H9 (cell line): ENCODE data around the gene MAP4K1. TPM values are rescaled to one million over a fixed set of nuclear protein-coding genes. Genes with fewer than 3 reads are reported as not detected.

Source experiments
- DNase-seq: peaks from one replicate; pipeline ENCODE4 v3.0.0-alpha.2; 2017
- H2AFZ ChIP-seq: one replicate; pipeline ENCODE4 v1.6.1; 2013; ENCODE audit warnings: mild to moderate bottlenecking, low read length, control low read depth, moderate library complexity
- H2AK5ac ChIP-seq: 2 replicates; pipeline ENCODE4 v1.6.1; 2013; ENCODE audit warnings: low read length, control low read depth, mixed read lengths; ENCODE audit not compliant: insufficient read length
- H2BK120ac ChIP-seq: one replicate; pipeline ENCODE4 v1.6.1; 2013; ENCODE audit warnings: low read depth, mild to moderate bottlenecking, low read length, control low read depth, inconsistent platforms; ENCODE audit not compliant: poor library complexity, severe bottlenecking
- H2BK12ac ChIP-seq: 2 replicates; pipeline ENCODE4 v1.6.1; 2013; ENCODE audit warnings: low read length, control low read depth, mixed read lengths, low read depth; ENCODE audit not compliant: insufficient read length
- H2BK15ac ChIP-seq: 2 replicates; pipeline ENCODE4 v1.6.1; 2013; ENCODE audit warnings: low read depth, low read length, control low read depth
- H2BK20ac ChIP-seq: one replicate; pipeline ENCODE4 v1.6.1; 2013; ENCODE audit warnings: low read depth, mild to moderate bottlenecking, low read length, control low read depth, inconsistent platforms; ENCODE audit not compliant: poor library complexity, severe bottlenecking
- H2BK5ac ChIP-seq: 2 replicates; pipeline ENCODE4 v1.6.1; 2013; ENCODE audit warnings: low read length, control low read depth, mixed read lengths; ENCODE audit not compliant: insufficient read length
- H3K14ac ChIP-seq: 2 replicates; pipeline ENCODE4 v1.6.1; 2013; ENCODE audit warnings: low read length, control low read depth; ENCODE audit not compliant: insufficient read depth
- H3K18ac ChIP-seq: 2 replicates; pipeline ENCODE4 v1.6.1; 2013; ENCODE audit warnings: low read depth, mild to moderate bottlenecking, mixed read lengths, low read length, control low read depth; ENCODE audit not compliant: insufficient read length
- H3K23ac ChIP-seq: 2 replicates; pipeline ENCODE4 v1.6.1; 2013; ENCODE audit warnings: low read length, control low read depth, mixed read lengths, low read depth; ENCODE audit not compliant: insufficient read length
- H3K23me2 ChIP-seq: 2 replicates; pipeline ENCODE4 v1.6.1; 2013; ENCODE audit warnings: low read depth, mild to moderate bottlenecking, mixed read lengths, low read length, control low read depth; ENCODE audit not compliant: insufficient read length, poor library complexity, severe bottlenecking
- H3K27ac ChIP-seq: 2 replicates; pipeline ENCODE4 v1.5.1; 2013; ENCODE audit warnings: low read length, control low read depth, mixed read lengths, low read depth; ENCODE audit not compliant: insufficient read length
- H3K27me3 ChIP-seq: 2 replicates; pipeline ENCODE4 v1.6.1; 2013; ENCODE audit warnings: low read length, control low read depth, inconsistent platforms; ENCODE audit not compliant: insufficient read depth
- H3K4ac ChIP-seq: 2 replicates; pipeline ENCODE4 v1.6.1; 2013; ENCODE audit warnings: low read depth, mild to moderate bottlenecking, control low read depth, inconsistent platforms, low read length, moderate library complexity
- H3K4me1 ChIP-seq: 2 replicates; pipeline ENCODE4 v1.6.1; 2013; ENCODE audit warnings: low read length, control low read depth, inconsistent platforms; ENCODE audit not compliant: insufficient read depth
- H3K4me2 ChIP-seq: 2 replicates; pipeline ENCODE4 v1.6.1; 2013; ENCODE audit warnings: low read length, control low read depth, mixed read lengths; ENCODE audit not compliant: insufficient read length, insufficient read depth
- H3K56ac ChIP-seq: 2 replicates; pipeline ENCODE4 v1.6.1; 2013; ENCODE audit warnings: low read depth, mild to moderate bottlenecking, mixed read lengths, low read length, control low read depth; ENCODE audit not compliant: insufficient read length
- H3K79me1 ChIP-seq: 2 replicates; pipeline ENCODE4 v1.6.1; 2013; ENCODE audit warnings: low read depth, mild to moderate bottlenecking, moderate library complexity, low read length, control low read depth, inconsistent platforms; ENCODE audit not compliant: insufficient read depth, poor library complexity, severe bottlenecking
- H3K79me2 ChIP-seq: 2 replicates; pipeline ENCODE4 v1.6.1; 2013; ENCODE audit warnings: low read length, control low read depth, inconsistent platforms; ENCODE audit not compliant: insufficient read depth
- H3K9ac ChIP-seq: 2 replicates; pipeline ENCODE4 v1.6.1; 2013; ENCODE audit warnings: low read length, control low read depth, mixed read lengths; ENCODE audit not compliant: insufficient read length; ENCODE audit errors: extremely low read depth
- H3K9me3 ChIP-seq: one replicate; pipeline ENCODE4 v1.6.1; 2013; ENCODE audit warnings: low read depth, low read length, inconsistent platforms; ENCODE audit not compliant: control insufficient read depth
- H3T11ph ChIP-seq: one replicate; pipeline ENCODE4 v1.6.1; 2013; ENCODE audit warnings: mild to moderate bottlenecking, low read length, control low read depth, inconsistent platforms
- H4K20me1 ChIP-seq: one replicate; pipeline ENCODE4 v1.6.1; 2013; ENCODE audit not compliant: control insufficient read depth, insufficient read length, insufficient read depth
- H4K5ac ChIP-seq: 2 replicates; pipeline ENCODE4 v1.6.1; 2013; ENCODE audit warnings: low read depth, mild to moderate bottlenecking, mixed read lengths, low read length, control low read depth; ENCODE audit not compliant: insufficient read length
- H4K8ac ChIP-seq: replicated peaks from 2 replicates; pipeline ENCODE4 v1.6.1; 2013; ENCODE audit warnings: low read length, control low read depth, mixed read lengths, low read depth; ENCODE audit not compliant: insufficient read length
- H4K91ac ChIP-seq: 2 replicates; pipeline ENCODE4 v1.6.1; 2013; ENCODE audit warnings: low read depth, mild to moderate bottlenecking, moderate library complexity, mixed read lengths, low read length, control low read depth; ENCODE audit not compliant: insufficient read length
- H3K27ac Mint-ChIP-seq, 3 experiments: 2 replicates in 2 of 3; 3 replicates in 1 of 3; pipeline ENCODE4 v1.8.0; 2020 to 2021; ENCODE audit warnings: mixed read lengths in 3 of 3, mild to moderate bottlenecking in 1 of 3, moderate library complexity in 1 of 3
- H3K27me3 Mint-ChIP-seq: 2 replicates; pipeline ENCODE4 v1.8.0; 2021; ENCODE audit warnings: low read depth, mild to moderate bottlenecking, moderate library complexity, mixed read lengths
- H3K36me3 Mint-ChIP-seq, 3 experiments: 2 replicates in 2 of 3; 3 replicates in 1 of 3; pipeline ENCODE4 v1.8.0; 2020 to 2021; ENCODE audit warnings: low read depth in 3 of 3, mixed read lengths in 3 of 3; ENCODE audit not compliant: insufficient read depth in 1 of 3
- H3K4me1 Mint-ChIP-seq, 2 experiments: 2 replicates each; pipeline ENCODE4 v1.8.0; 2020; ENCODE audit warnings: mixed read lengths in 2 of 2
- H3K4me3 Mint-ChIP-seq, 2 experiments: 2 replicates in 1 of 2; 3 replicates in 1 of 2; pipeline ENCODE4 v1.8.0; 2020 to 2021; ENCODE audit warnings: mild to moderate bottlenecking in 2 of 2, mixed read lengths in 2 of 2, moderate library complexity in 1 of 2
- H3K9me3 Mint-ChIP-seq, 2 experiments: 2 replicates in 1 of 2; 3 replicates in 1 of 2; pipeline ENCODE4 v1.8.0; 2020; ENCODE audit warnings: mild to moderate bottlenecking in 2 of 2, mixed read lengths in 2 of 2, moderate library complexity in 1 of 2
- WGBS: extraction: QIAGEN DNeasy Blood & Tissue Kit; methylation state at CpG from one replicate; pipeline ENCODE4 v1.1.7; 2013; ENCODE audit warnings: missing lambda C conversion rate, low lambda C conversion rate, mixed read lengths; ENCODE audit not compliant: insufficient read length; ENCODE audit errors: extremely low coverage; 5-methylcytosine and 5-hydroxymethylcytosine counted together
- total RNA-seq: library from RNA; stranded (reverse); gene quantifications from 2 replicates; pipeline ENCODE4 v1.2.1, GENCODE V29; 2021
- TF ChIP-seq, protein P1 (sequence below): fragments of 200-600 bp; sonication (generic); conservative IDR thresholded peaks from 3 replicates; pipeline ENCODE4 v1.8.0; 2021; ENCODE audit warnings: antibody characterized with exemption, mild to moderate bottlenecking

MAP4K1 gene
- total RNA-seq, 1 experiment from 2014 or later, result 31.1 TPM

DNA sequence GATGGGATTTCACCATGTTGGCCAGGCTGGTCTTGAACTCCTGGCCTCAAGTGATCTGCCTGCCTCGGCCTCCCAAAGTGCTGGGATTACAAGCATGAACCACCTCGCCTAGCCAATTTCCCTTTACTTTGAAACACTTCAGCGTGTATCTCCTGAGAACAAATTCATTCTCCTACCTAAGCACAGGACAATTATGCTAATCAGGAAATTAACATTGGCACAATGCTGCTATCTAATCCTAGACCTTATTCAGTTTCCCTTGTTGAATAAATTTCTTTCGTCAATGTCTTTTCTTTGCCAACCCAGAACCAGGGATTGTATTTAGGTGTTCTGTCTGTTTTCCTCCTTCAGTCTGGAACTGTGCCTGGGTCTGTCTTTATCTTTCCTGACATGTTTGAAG, 67.8 kb downstream of the MAP4K1 start:
- Histone ChIP-seq H4K5ac (no peak overlapping the region), H2AFZ (no peak overlapping the region), H3K79me2 (no peaks in the 10 kb centered on the region), H2BK12ac (no peak overlapping the region), H4K91ac (no peak overlapping the region), H3K18ac (no peak overlapping the region), H3K4me2 (no peak overlapping the region), H3K23ac (no peak overlapping the region), H2BK5ac (no peak overlapping the region), H3K27ac (no peak overlapping the region), H2BK120ac (no peak overlapping the region), H3K27me3 (no peaks in the 10 kb centered on the region), H3K9ac (no peak overlapping the region), H3K9me3 (no peaks in the 10 kb centered on the region), H3K14ac (no peak overlapping the region), H3K79me1 (no peaks in the 10 kb centered on the region), H2AK5ac (no peak overlapping the region), H3K56ac (no peak overlapping the region), H3T11ph (no peak overlapping the region), H3K4me1 (no peaks in the 10 kb centered on the region), H4K20me1 (no peaks in the 10 kb centered on the region), H2BK20ac (no peak overlapping the region), H3K23me2 (no peaks in the 10 kb centered on the region), H2BK15ac (no peak overlapping the region), H3K4ac (no peak overlapping the region), H4K8ac (no peak overlapping the region)
- no CpG with 5 or more reads among the region's 4 CpGs for WGBS
- DNase-seq, result no peak
- no peak overlapping the region for H3K4me3 Mint-ChIP-seq
- no peaks in the 10 kb centered on the region for H3K27me3 Mint-ChIP-seq
- no peaks in the 10 kb centered on the region for H3K9me3 Mint-ChIP-seq
- H3K4me1 Mint-ChIP-seq, result peaks cover 6% of the 10 kb centered on the region in 2 experiments
- TF ChIP-seq, protein P1, sequence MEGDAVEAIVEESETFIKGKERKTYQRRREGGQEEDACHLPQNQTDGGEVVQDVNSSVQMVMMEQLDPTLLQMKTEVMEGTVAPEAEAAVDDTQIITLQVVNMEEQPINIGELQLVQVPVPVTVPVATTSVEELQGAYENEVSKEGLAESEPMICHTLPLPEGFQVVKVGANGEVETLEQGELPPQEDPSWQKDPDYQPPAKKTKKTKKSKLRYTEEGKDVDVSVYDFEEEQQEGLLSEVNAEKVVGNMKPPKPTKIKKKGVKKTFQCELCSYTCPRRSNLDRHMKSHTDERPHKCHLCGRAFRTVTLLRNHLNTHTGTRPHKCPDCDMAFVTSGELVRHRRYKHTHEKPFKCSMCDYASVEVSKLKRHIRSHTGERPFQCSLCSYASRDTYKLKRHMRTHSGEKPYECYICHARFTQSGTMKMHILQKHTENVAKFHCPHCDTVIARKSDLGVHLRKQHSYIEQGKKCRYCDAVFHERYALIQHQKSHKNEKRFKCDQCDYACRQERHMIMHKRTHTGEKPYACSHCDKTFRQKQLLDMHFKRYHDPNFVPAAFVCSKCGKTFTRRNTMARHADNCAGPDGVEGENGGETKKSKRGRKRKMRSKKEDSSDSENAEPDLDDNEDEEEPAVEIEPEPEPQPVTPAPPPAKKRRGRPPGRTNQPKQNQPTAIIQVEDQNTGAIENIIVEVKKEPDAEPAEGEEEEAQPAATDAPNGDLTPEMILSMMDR, result no peak
- H3K27ac Mint-ChIP-seq, result peak overlapping the region in 2 of 3 experiments; percentile 26 to 65; a peak in 3 of 7 replicates
- H3K36me3 Mint-ChIP-seq, result peaks cover 16 to 20% (median 18%) of the 10 kb centered on the region in 3 experiments; a peak in 6 of 7 replicates
